KMS-11 (cell line): Measurements from ENCODE around the gene DNASE1L2.
A peak's percentile ranks its signal among the peaks of the same experiment; 100 is the strongest.

Source experiments
- H2AFZ ChIP-seq: fragments of 200-600 bp; sonication (generic); 2 replicates; pipeline ENCODE4 v1.6.1; 2016; ENCODE audit warnings: antibody characterized with exemption, mixed run types, low read depth
- H3K27ac ChIP-seq: fragments of 200-600 bp; sonication (generic); 2 replicates; pipeline ENCODE4 v1.6.1; 2016; ENCODE audit warnings: mild to moderate bottlenecking, mixed run types
- H3K27me3 ChIP-seq: fragments of 200-600 bp; sonication (generic); 2 replicates; pipeline ENCODE4 v1.6.1; 2017; ENCODE audit warnings: mild to moderate bottlenecking, low read depth, mixed run types, moderate library complexity; ENCODE audit not compliant: insufficient read depth
- H3K36me3 ChIP-seq: fragments of 200-600 bp; sonication (generic); 2 replicates; pipeline ENCODE4 v1.6.1; 2017; ENCODE audit warnings: mild to moderate bottlenecking, mixed run types; ENCODE audit not compliant: insufficient read depth
- H3K4me1 ChIP-seq: fragments of 200-600 bp; sonication (generic); 2 replicates; pipeline ENCODE4 v1.6.1; 2016; ENCODE audit warnings: mild to moderate bottlenecking, low read depth, mixed run types; ENCODE audit not compliant: poor library complexity, severe bottlenecking
- H3K4me2 ChIP-seq: fragments of 200-600 bp; sonication (generic); 2 replicates; pipeline ENCODE4 v1.7.0; 2016; ENCODE audit warnings: mild to moderate bottlenecking, mixed run types
- H3K4me3 ChIP-seq: fragments of 200-600 bp; sonication (generic); IDR thresholded peaks from 2 replicates; pipeline ENCODE4 v1.6.1; 2017; ENCODE audit warnings: low read depth, low read length, mixed read lengths; ENCODE audit not compliant: insufficient read depth
- H3K79me2 ChIP-seq: fragments of 200-600 bp; sonication (generic); 2 replicates; pipeline ENCODE4 v1.6.1; 2016; ENCODE audit warnings: low read depth, mixed run types; ENCODE audit not compliant: insufficient read depth
- H3K9ac ChIP-seq: fragments of 200-600 bp; sonication (generic); 2 replicates; pipeline ENCODE4 v1.6.1; 2016; ENCODE audit warnings: mild to moderate bottlenecking, mixed run types
- H4K20me1 ChIP-seq: fragments of 200-600 bp; sonication (generic); 2 replicates; pipeline ENCODE4 v1.6.1; 2016; ENCODE audit warnings: mild to moderate bottlenecking, mixed run types; ENCODE audit not compliant: insufficient read depth
- TF ChIP-seq, protein P1 (sequence below): fragments of 200-600 bp; sonication (generic); conservative IDR thresholded peaks from 2 replicates; pipeline ENCODE4 v1.6.1; 2017; ENCODE audit warnings: low read depth, mild to moderate bottlenecking, antibody characterized with exemption, low read length, moderate library complexity, mixed read lengths

The DNASE1L2 gene

GRCh38 chr16:2213817-2214718, 22.2 kb upstream of the DNASE1L2 start:
- Histone ChIP-seq H2AFZ (no peak overlapping the region), H3K9ac (peak overlapping the region; percentile 57; the same call in 1 of the 2 replicates), H3K4me2 (peak overlapping the region; percentile 98), H3K4me1 (peaks cover 14% of the 10 kb centered on the region), H4K20me1 (no peaks in the 10 kb centered on the region), H3K79me2 (peaks cover 15% of the 10 kb centered on the region), H3K27me3 (no peaks in the 10 kb centered on the region), H3K36me3 (no peaks in the 10 kb centered on the region), H3K4me3 (no peak overlapping the region), H3K27ac (peak overlapping the region; percentile 44)
- TF ChIP-seq, protein P1, sequence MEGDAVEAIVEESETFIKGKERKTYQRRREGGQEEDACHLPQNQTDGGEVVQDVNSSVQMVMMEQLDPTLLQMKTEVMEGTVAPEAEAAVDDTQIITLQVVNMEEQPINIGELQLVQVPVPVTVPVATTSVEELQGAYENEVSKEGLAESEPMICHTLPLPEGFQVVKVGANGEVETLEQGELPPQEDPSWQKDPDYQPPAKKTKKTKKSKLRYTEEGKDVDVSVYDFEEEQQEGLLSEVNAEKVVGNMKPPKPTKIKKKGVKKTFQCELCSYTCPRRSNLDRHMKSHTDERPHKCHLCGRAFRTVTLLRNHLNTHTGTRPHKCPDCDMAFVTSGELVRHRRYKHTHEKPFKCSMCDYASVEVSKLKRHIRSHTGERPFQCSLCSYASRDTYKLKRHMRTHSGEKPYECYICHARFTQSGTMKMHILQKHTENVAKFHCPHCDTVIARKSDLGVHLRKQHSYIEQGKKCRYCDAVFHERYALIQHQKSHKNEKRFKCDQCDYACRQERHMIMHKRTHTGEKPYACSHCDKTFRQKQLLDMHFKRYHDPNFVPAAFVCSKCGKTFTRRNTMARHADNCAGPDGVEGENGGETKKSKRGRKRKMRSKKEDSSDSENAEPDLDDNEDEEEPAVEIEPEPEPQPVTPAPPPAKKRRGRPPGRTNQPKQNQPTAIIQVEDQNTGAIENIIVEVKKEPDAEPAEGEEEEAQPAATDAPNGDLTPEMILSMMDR: no peak

GRCh38 chr16:2214719-2214968, 21.6 kb upstream of the DNASE1L2 start, which contains the start of gene PGP:
Gene PGP, minus strand, starts transcription at chr16:2214840. Its CDS starts 63 bp downstream, at chr16:2214777.
- H3K36me3 ChIP-seq: no peaks in the 10 kb centered on the region
- peak within 1 kb of the TSS; percentile 83 for H3K9ac ChIP-seq
- TF ChIP-seq, protein P1: no peak
- no peak within 1 kb of the TSS for H3K4me3 ChIP-seq
- peak within 1 kb of the TSS; percentile 98 for H3K4me2 ChIP-seq
- no peaks in the 10 kb centered on the region for H3K27me3 ChIP-seq
- H3K4me1 ChIP-seq: peaks cover 14% of the 10 kb centered on the region
- H2AFZ ChIP-seq: peak within 1 kb of the TSS; percentile 74
- peak within 1 kb of the TSS; percentile 79 for H3K27ac ChIP-seq
- no peaks in the 10 kb centered on the region for H4K20me1 ChIP-seq
- H3K79me2 ChIP-seq: peaks cover 15% of the 10 kb centered on the region

DNA sequence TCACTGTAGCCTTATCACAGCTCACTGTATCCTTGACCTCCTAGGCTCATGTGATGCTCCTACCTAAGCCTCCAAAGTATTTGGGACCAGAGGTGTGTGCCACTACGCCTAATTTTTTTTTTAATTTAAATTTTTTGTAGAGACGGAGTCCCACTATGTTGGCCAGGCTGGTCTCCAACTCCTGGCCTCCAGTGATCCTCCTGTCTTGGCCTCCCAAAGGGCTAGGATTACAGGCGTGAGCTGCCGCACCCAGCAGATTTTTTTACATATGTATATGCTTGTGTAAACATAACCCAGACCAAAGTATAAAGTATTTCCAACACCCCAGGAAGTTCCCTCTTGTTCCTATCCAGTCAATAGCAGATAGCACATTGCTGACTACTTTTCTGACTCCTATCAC, 19.9 kb upstream of the DNASE1L2 start:
- Histone ChIP-seq H3K36me3 (no peaks in the 10 kb centered on the region), H2AFZ (no peak overlapping the region), H3K27me3 (no peaks in the 10 kb centered on the region), H3K4me2 (no peak overlapping the region; the same call in 1 of the 2 replicates), H3K9ac (no peak overlapping the region), H3K4me3 (no peak overlapping the region), H4K20me1 (no peaks in the 10 kb centered on the region), H3K27ac (no peak overlapping the region), H3K79me2 (peaks cover 15% of the 10 kb centered on the region), H3K4me1 (peaks cover 14% of the 10 kb centered on the region)
- TF ChIP-seq, protein P1: no peak

GRCh38 chr16:2223221-2223941, 12.9 kb upstream of the DNASE1L2 start, which contains the start of gene E4F1:
Gene E4F1, plus strand, starts transcription at chr16:2223591. Its CDS starts 23 bp downstream, at chr16:2223614.
- H3K27me3 ChIP-seq: no peaks in the 10 kb centered on the region
- H2AFZ ChIP-seq: peak within 1 kb of the TSS; percentile 75
- TF ChIP-seq, protein P1: no peak
- no peak within 1 kb of the TSS for H3K4me3 ChIP-seq
- H3K4me2 ChIP-seq: peak within 1 kb of the TSS; percentile 99
- H3K4me1 ChIP-seq: peaks cover 16% of the 10 kb centered on the region
- H3K27ac ChIP-seq: peak within 1 kb of the TSS; percentile 53
- no peaks in the 10 kb centered on the region for H3K36me3 ChIP-seq
- no peaks in the 10 kb centered on the region for H4K20me1 ChIP-seq
- peak within 1 kb of the TSS; percentile 88 for H3K9ac ChIP-seq
- peaks cover 48% of the 10 kb centered on the region for H3K79me2 ChIP-seq
